H9 (cell line): Measurements from ENCODE around the gene ADAMTSL3. TPM values are rescaled to one million over a fixed set of nuclear protein-coding genes. Genes with fewer than 3 reads are reported as not detected.

Source experiments
- DNase-seq: peaks from one replicate; pipeline ENCODE4 v3.0.0-alpha.2; 2017
- H2AFZ ChIP-seq: one replicate; pipeline ENCODE4 v1.6.1; 2013; ENCODE audit warnings: mild to moderate bottlenecking, low read length, control low read depth, moderate library complexity
- H2AK5ac ChIP-seq: 2 replicates; pipeline ENCODE4 v1.6.1; 2013; ENCODE audit warnings: low read length, control low read depth, mixed read lengths; ENCODE audit not compliant: insufficient read length
- H2BK120ac ChIP-seq: one replicate; pipeline ENCODE4 v1.6.1; 2013; ENCODE audit warnings: low read depth, mild to moderate bottlenecking, low read length, control low read depth, inconsistent platforms; ENCODE audit not compliant: poor library complexity, severe bottlenecking
- H2BK12ac ChIP-seq: 2 replicates; pipeline ENCODE4 v1.6.1; 2013; ENCODE audit warnings: low read length, control low read depth, mixed read lengths, low read depth; ENCODE audit not compliant: insufficient read length
- H2BK15ac ChIP-seq: 2 replicates; pipeline ENCODE4 v1.6.1; 2013; ENCODE audit warnings: low read depth, low read length, control low read depth
- H2BK20ac ChIP-seq: one replicate; pipeline ENCODE4 v1.6.1; 2013; ENCODE audit warnings: low read depth, mild to moderate bottlenecking, low read length, control low read depth, inconsistent platforms; ENCODE audit not compliant: poor library complexity, severe bottlenecking
- H2BK5ac ChIP-seq: 2 replicates; pipeline ENCODE4 v1.6.1; 2013; ENCODE audit warnings: low read length, control low read depth, mixed read lengths; ENCODE audit not compliant: insufficient read length
- H3K14ac ChIP-seq: 2 replicates; pipeline ENCODE4 v1.6.1; 2013; ENCODE audit warnings: low read length, control low read depth; ENCODE audit not compliant: insufficient read depth
- H3K18ac ChIP-seq: 2 replicates; pipeline ENCODE4 v1.6.1; 2013; ENCODE audit warnings: low read depth, mild to moderate bottlenecking, mixed read lengths, low read length, control low read depth; ENCODE audit not compliant: insufficient read length
- H3K23ac ChIP-seq: 2 replicates; pipeline ENCODE4 v1.6.1; 2013; ENCODE audit warnings: low read length, control low read depth, mixed read lengths, low read depth; ENCODE audit not compliant: insufficient read length
- H3K23me2 ChIP-seq: 2 replicates; pipeline ENCODE4 v1.6.1; 2013; ENCODE audit warnings: low read depth, mild to moderate bottlenecking, mixed read lengths, low read length, control low read depth; ENCODE audit not compliant: insufficient read length, poor library complexity, severe bottlenecking
- H3K27ac ChIP-seq: 2 replicates; pipeline ENCODE4 v1.5.1; 2013; ENCODE audit warnings: low read length, control low read depth, mixed read lengths, low read depth; ENCODE audit not compliant: insufficient read length
- H3K27me3 ChIP-seq: 2 replicates; pipeline ENCODE4 v1.6.1; 2013; ENCODE audit warnings: low read length, control low read depth, inconsistent platforms; ENCODE audit not compliant: insufficient read depth
- H3K4ac ChIP-seq: 2 replicates; pipeline ENCODE4 v1.6.1; 2013; ENCODE audit warnings: low read depth, mild to moderate bottlenecking, control low read depth, inconsistent platforms, low read length, moderate library complexity
- H3K4me1 ChIP-seq: 2 replicates; pipeline ENCODE4 v1.6.1; 2013; ENCODE audit warnings: low read length, control low read depth, inconsistent platforms; ENCODE audit not compliant: insufficient read depth
- H3K4me2 ChIP-seq: 2 replicates; pipeline ENCODE4 v1.6.1; 2013; ENCODE audit warnings: low read length, control low read depth, mixed read lengths; ENCODE audit not compliant: insufficient read length, insufficient read depth
- H3K56ac ChIP-seq: 2 replicates; pipeline ENCODE4 v1.6.1; 2013; ENCODE audit warnings: low read depth, mild to moderate bottlenecking, mixed read lengths, low read length, control low read depth; ENCODE audit not compliant: insufficient read length
- H3K79me1 ChIP-seq: 2 replicates; pipeline ENCODE4 v1.6.1; 2013; ENCODE audit warnings: low read depth, mild to moderate bottlenecking, moderate library complexity, low read length, control low read depth, inconsistent platforms; ENCODE audit not compliant: insufficient read depth, poor library complexity, severe bottlenecking
- H3K79me2 ChIP-seq: 2 replicates; pipeline ENCODE4 v1.6.1; 2013; ENCODE audit warnings: low read length, control low read depth, inconsistent platforms; ENCODE audit not compliant: insufficient read depth
- H3K9ac ChIP-seq: 2 replicates; pipeline ENCODE4 v1.6.1; 2013; ENCODE audit warnings: low read length, control low read depth, mixed read lengths; ENCODE audit not compliant: insufficient read length; ENCODE audit errors: extremely low read depth
- H3K9me3 ChIP-seq: one replicate; pipeline ENCODE4 v1.6.1; 2013; ENCODE audit warnings: low read depth, low read length, inconsistent platforms; ENCODE audit not compliant: control insufficient read depth
- H3T11ph ChIP-seq: one replicate; pipeline ENCODE4 v1.6.1; 2013; ENCODE audit warnings: mild to moderate bottlenecking, low read length, control low read depth, inconsistent platforms
- H4K20me1 ChIP-seq: one replicate; pipeline ENCODE4 v1.6.1; 2013; ENCODE audit not compliant: control insufficient read depth, insufficient read length, insufficient read depth
- H4K5ac ChIP-seq: 2 replicates; pipeline ENCODE4 v1.6.1; 2013; ENCODE audit warnings: low read depth, mild to moderate bottlenecking, mixed read lengths, low read length, control low read depth; ENCODE audit not compliant: insufficient read length
- H4K8ac ChIP-seq: replicated peaks from 2 replicates; pipeline ENCODE4 v1.6.1; 2013; ENCODE audit warnings: low read length, control low read depth, mixed read lengths, low read depth; ENCODE audit not compliant: insufficient read length
- H4K91ac ChIP-seq: 2 replicates; pipeline ENCODE4 v1.6.1; 2013; ENCODE audit warnings: low read depth, mild to moderate bottlenecking, moderate library complexity, mixed read lengths, low read length, control low read depth; ENCODE audit not compliant: insufficient read length
- H3K27ac Mint-ChIP-seq, 3 experiments: 2 replicates in 2 of 3; 3 replicates in 1 of 3; pipeline ENCODE4 v1.8.0; 2020 to 2021; ENCODE audit warnings: mixed read lengths in 3 of 3, mild to moderate bottlenecking in 1 of 3, moderate library complexity in 1 of 3
- H3K27me3 Mint-ChIP-seq: 2 replicates; pipeline ENCODE4 v1.8.0; 2021; ENCODE audit warnings: low read depth, mild to moderate bottlenecking, moderate library complexity, mixed read lengths
- H3K36me3 Mint-ChIP-seq, 3 experiments: 2 replicates in 2 of 3; 3 replicates in 1 of 3; pipeline ENCODE4 v1.8.0; 2020 to 2021; ENCODE audit warnings: low read depth in 3 of 3, mixed read lengths in 3 of 3; ENCODE audit not compliant: insufficient read depth in 1 of 3
- H3K4me1 Mint-ChIP-seq, 2 experiments: 2 replicates each; pipeline ENCODE4 v1.8.0; 2020; ENCODE audit warnings: mixed read lengths in 2 of 2
- H3K4me3 Mint-ChIP-seq, 2 experiments: 2 replicates in 1 of 2; 3 replicates in 1 of 2; pipeline ENCODE4 v1.8.0; 2020 to 2021; ENCODE audit warnings: mild to moderate bottlenecking in 2 of 2, mixed read lengths in 2 of 2, moderate library complexity in 1 of 2
- H3K9me3 Mint-ChIP-seq, 2 experiments: 2 replicates in 1 of 2; 3 replicates in 1 of 2; pipeline ENCODE4 v1.8.0; 2020; ENCODE audit warnings: mild to moderate bottlenecking in 2 of 2, mixed read lengths in 2 of 2, moderate library complexity in 1 of 2
- CTCF ChIP-seq: fragments of 200-600 bp; sonication (generic); conservative IDR thresholded peaks from 3 replicates; pipeline ENCODE4 v1.8.0; 2021; ENCODE audit warnings: antibody characterized with exemption, mild to moderate bottlenecking
- WGBS: extraction: QIAGEN DNeasy Blood & Tissue Kit; methylation state at CpG from one replicate; pipeline ENCODE4 v1.1.7; 2013; ENCODE audit warnings: missing lambda C conversion rate, low lambda C conversion rate, mixed read lengths; ENCODE audit not compliant: insufficient read length; ENCODE audit errors: extremely low coverage; 5-methylcytosine and 5-hydroxymethylcytosine counted together
- total RNA-seq: library from RNA; stranded (reverse); gene quantifications from 2 replicates; pipeline ENCODE4 v1.2.1, GENCODE V29; 2021

Gene ADAMTSL3
- total RNA-seq, 1 experiment from 2014 or later = 0.39 TPM

- no peaks in the 10 kb centered on the region for H3K9me3 ChIP-seq
- no peak for TF ChIP-seq CTCF
- Mint-ChIP-seq H3K4me1 (no peaks in the 10 kb centered on the region), H3K27me3 (no peaks in the 10 kb centered on the region), H3K9me3 (peaks cover 0 to 2% of the 10 kb centered on the region in 2 experiments; a peak in 2 of 5 replicates), H3K27ac (no peak overlapping the region), H3K36me3 (peaks cover 0 to 2% (median 0%) of the 10 kb centered on the region in 3 experiments; a peak in 2 of 7 replicates), H3K4me3 (no peak overlapping the region)
- H3K23ac ChIP-seq = no peak overlapping the region
- H2BK12ac ChIP-seq = no peak overlapping the region
- no peak overlapping the region for H3K56ac ChIP-seq
- no peak overlapping the region for H2BK20ac ChIP-seq
- H2BK15ac ChIP-seq = no peak overlapping the region
- H3K14ac ChIP-seq = no peak overlapping the region
- no peaks in the 10 kb centered on the region for H3K79me1 ChIP-seq
- no peak overlapping the region for H2BK120ac ChIP-seq
- H4K5ac ChIP-seq = no peak overlapping the region
- H2AFZ ChIP-seq = no peak overlapping the region
- H4K8ac ChIP-seq = no peak overlapping the region
- no peaks in the 10 kb centered on the region for H3K27me3 ChIP-seq
- H3K4me2 ChIP-seq = no peak overlapping the region
- no peak overlapping the region for H3K27ac ChIP-seq
- H3K23me2 ChIP-seq = no peaks in the 10 kb centered on the region
- no peak overlapping the region for H3K18ac ChIP-seq
- no peaks in the 10 kb centered on the region for H3K79me2 ChIP-seq
- H3K4me1 ChIP-seq = no peaks in the 10 kb centered on the region
- H2BK5ac ChIP-seq = no peak overlapping the region
- H3K4ac ChIP-seq = no peak overlapping the region
- no peak overlapping the region for H3T11ph ChIP-seq
- no peaks in the 10 kb centered on the region for H4K20me1 ChIP-seq
- H4K91ac ChIP-seq = no peak overlapping the region
- no CpG with 5 or more reads among the region's 1 CpG for WGBS
- no peak overlapping the region for H2AK5ac ChIP-seq
- no peak for DNase-seq
- no peak overlapping the region for H3K9ac ChIP-seq
These were observed 368.6 kb downstream of the ADAMTSL3 start for GRCh38 chr15:84022516-84022915.
